HCT116 (cell line): ENCODE measurements around the gene SGPP2. TPM values are rescaled to one million over a fixed set of nuclear protein-coding genes. Genes with fewer than 3 reads are reported as not detected.

Experiments used
- ATAC-seq: fragments of 200-7000 bp; cut with Tn5 transposase; 2 replicates; pipeline ENCODE4 v1.9.1; 2020; ENCODE audit warnings: mild to moderate bottlenecking, moderate library complexity
- BruUV-seq: library from RNA; stranded (reverse); fragments of 400-500 nt; replicated peaks from 2 replicates; lab custom pipeline; 2021; lab: Mats Ljungman, UMichigan
- CTCF ChIA-PET: fragments of 300-600 bp; sonication (Branson Sonifier 250); formaldehyde crosslinking; loops from one replicate; lab custom pipeline; 2021; ENCODE audit warnings: antibody characterized with exemption; lab: Charles Lee
- POLR2A ChIA-PET: fragments of 300-600, 350-600 bp; sonication (Branson Sonifier 250); formaldehyde crosslinking; loops from one replicate; lab custom pipeline; 2021; ENCODE audit warnings: antibody characterized with exemption; lab: Charles Lee
- RAD21 ChIA-PET, 2 experiments: fragments of 300-600 bp; sonication (Branson Sonifier 250); formaldehyde crosslinking; loops; one replicate each; lab custom pipeline; 2023; ENCODE audit warnings: low total read pairs in 2 of 2; ENCODE audit not compliant: uncharacterized antibody in 2 of 2, unreplicated experiment in 2 of 2, low non-redundant PET in 1 of 2; lab: Charles Lee
- DNase-seq: peaks from one replicate; pipeline ENCODE4 v3.0.0-alpha.2; 2010; ENCODE audit warnings: low read depth, low spot score
- H2AFZ ChIP-seq: fragments of 200-600 bp; shearing (Covaris generic), sonication (generic); 2 replicates; pipeline ENCODE4 v1.6.1; 2017; ENCODE audit warnings: low read depth, mixed run types, mixed read lengths, antibody characterized with exemption, low read length; ENCODE audit not compliant: poor library complexity, severe bottlenecking
- H3K27ac ChIP-seq: 2 replicates; pipeline ENCODE4 v1.5.1; 2012; ENCODE audit warnings: low read depth, low read length
- H3K27me3 ChIP-seq: fragments of 200-600 bp; sonication (generic); 2 replicates; pipeline ENCODE4 v1.6.1; 2016; ENCODE audit warnings: mixed run types, low read length, mixed read lengths; ENCODE audit not compliant: insufficient read depth
- H3K36me3 ChIP-seq, 2 experiments: fragments of 200-500 bp in 1 of 2; fragments of 200-600 bp in 1 of 2; sonication (Bioruptor generic) in 1 of 2; sonication (generic) in 1 of 2; 2 replicates each; pipeline versions ENCODE4 v1.5.1 to v1.6.1; 2014 to 2016; ENCODE audit warnings: low read length in 2 of 2, inconsistent platforms in 1 of 2, mixed read lengths in 1 of 2, mixed run types in 1 of 2; ENCODE audit not compliant: insufficient read depth in 2 of 2, control insufficient read depth in 1 of 2
- H3K4me1 ChIP-seq, 2 experiments: fragments of 200-600 bp in 1 of 2; sonication (generic) in 1 of 2; 2 replicates each; pipeline versions ENCODE4 v1.5.1 to v1.6.1; 2012 to 2017; ENCODE audit warnings: low read length in 2 of 2, inconsistent platforms in 1 of 2, mild to moderate bottlenecking in 1 of 2, mixed read lengths in 1 of 2, mixed run types in 1 of 2, moderate library complexity in 1 of 2; ENCODE audit not compliant: insufficient read depth in 2 of 2, control insufficient read depth in 1 of 2
- H3K4me2 ChIP-seq: fragments of 200-600 bp; sonication (generic); 2 replicates; pipeline ENCODE4 v1.6.1; 2017; ENCODE audit warnings: mixed run types, low read length, mixed read lengths
- H3K4me3 ChIP-seq, 2 experiments: fragments of 200-600 bp in 1 of 2; sonication (generic) in 1 of 2; replicated peaks in 1 of 2; 2 replicates each; pipeline ENCODE4 v1.5.1; 2011 to 2016; ENCODE audit warnings: low read length in 2 of 2, control low read depth in 1 of 2, low read depth in 1 of 2, mild to moderate bottlenecking in 1 of 2, mixed read lengths in 1 of 2, mixed run types in 1 of 2
- H3K79me2 ChIP-seq: fragments of 200-600 bp; sonication (generic); 2 replicates; pipeline ENCODE4 v1.6.1; 2017; ENCODE audit warnings: mild to moderate bottlenecking, mixed run types, low read length, moderate library complexity, mixed read lengths; ENCODE audit not compliant: insufficient read depth
- H3K9ac ChIP-seq: fragments of 200-600 bp; sonication (generic); 2 replicates; pipeline ENCODE4 v1.6.1; 2016; ENCODE audit warnings: low read length, mixed read lengths
- H3K9me2 ChIP-seq: fragments of 200-600 bp; sonication (generic), shearing (Covaris generic); 2 replicates; pipeline ENCODE4 v1.6.1; 2017; ENCODE audit warnings: mixed run types, mild to moderate bottlenecking, moderate library complexity; ENCODE audit not compliant: insufficient read depth
- H3K9me3 ChIP-seq, 2 experiments: fragments of 200-500 bp in 1 of 2; fragments of 200-600 bp in 1 of 2; sonication (Bioruptor generic) in 1 of 2; sonication (generic) in 1 of 2; 2 replicates each; pipeline ENCODE4 v1.6.1; 2014 to 2017; ENCODE audit warnings: low read length in 2 of 2, mixed read lengths in 2 of 2, inconsistent platforms in 1 of 2, low read depth in 1 of 2, mild to moderate bottlenecking in 1 of 2, mixed run types in 1 of 2, moderate library complexity in 1 of 2; ENCODE audit not compliant: control insufficient read depth in 1 of 2, insufficient read depth in 1 of 2
- H4K20me1 ChIP-seq: fragments of 200-600 bp; sonication (generic), shearing (Covaris generic); 2 replicates; pipeline ENCODE4 v1.6.1; 2017; ENCODE audit warnings: mixed run types, mild to moderate bottlenecking, moderate library complexity; ENCODE audit not compliant: insufficient read depth
- POLR2AphosphoS5 ChIP-seq: IDR thresholded peaks from 2 replicates; pipeline ENCODE4 v1.6.1; 2011; ENCODE audit warnings: mild to moderate bottlenecking, low read depth, low read length, moderate library complexity
- RAD21 ChIP-seq: IDR thresholded peaks from 2 replicates; pipeline ENCODE4 v1.6.1; 2012; ENCODE audit warnings: low read depth, mild to moderate bottlenecking
- SP1 ChIP-seq: IDR thresholded peaks from 2 replicates; pipeline ENCODE4 v1.6.1; 2012; ENCODE audit warnings: low read depth
- intact Hi-C: fragments of 100-400 bp; cut with micrococcal nuclease; formaldehyde crosslinking; loops from 2 replicates; pipeline ENCODE4 v1.10.0; 2022
- total RNA-seq: library from RNA; stranded (reverse); gene quantifications from one replicate; pipeline ENCODE4 v1.2.1, GENCODE V29; 2021; ENCODE audit not compliant: unreplicated experiment
- TF ChIP-seq, protein P1 (sequence below), 3 experiments: fragments of 200-600 bp in 1 of 3; sonication (generic) in 1 of 3; IDR thresholded peaks in 2 of 3; conservative IDR thresholded peaks in 1 of 3; 2 replicates each; pipeline ENCODE4 v1.5.1; 2012 to 2017; ENCODE audit warnings: low read depth in 2 of 3, low read length in 2 of 3, antibody characterized with exemption in 1 of 3, borderline replicate concordance in 1 of 3, control low read depth in 1 of 3, mild to moderate bottlenecking in 1 of 3, mixed read lengths in 1 of 3, mixed run types in 1 of 3, moderate library complexity in 1 of 3; ENCODE audit not compliant: insufficient read depth in 1 of 3

The SGPP2 gene
- total RNA-seq, 1 experiment from 2014 or later, result 1.6 TPM

DNA sequence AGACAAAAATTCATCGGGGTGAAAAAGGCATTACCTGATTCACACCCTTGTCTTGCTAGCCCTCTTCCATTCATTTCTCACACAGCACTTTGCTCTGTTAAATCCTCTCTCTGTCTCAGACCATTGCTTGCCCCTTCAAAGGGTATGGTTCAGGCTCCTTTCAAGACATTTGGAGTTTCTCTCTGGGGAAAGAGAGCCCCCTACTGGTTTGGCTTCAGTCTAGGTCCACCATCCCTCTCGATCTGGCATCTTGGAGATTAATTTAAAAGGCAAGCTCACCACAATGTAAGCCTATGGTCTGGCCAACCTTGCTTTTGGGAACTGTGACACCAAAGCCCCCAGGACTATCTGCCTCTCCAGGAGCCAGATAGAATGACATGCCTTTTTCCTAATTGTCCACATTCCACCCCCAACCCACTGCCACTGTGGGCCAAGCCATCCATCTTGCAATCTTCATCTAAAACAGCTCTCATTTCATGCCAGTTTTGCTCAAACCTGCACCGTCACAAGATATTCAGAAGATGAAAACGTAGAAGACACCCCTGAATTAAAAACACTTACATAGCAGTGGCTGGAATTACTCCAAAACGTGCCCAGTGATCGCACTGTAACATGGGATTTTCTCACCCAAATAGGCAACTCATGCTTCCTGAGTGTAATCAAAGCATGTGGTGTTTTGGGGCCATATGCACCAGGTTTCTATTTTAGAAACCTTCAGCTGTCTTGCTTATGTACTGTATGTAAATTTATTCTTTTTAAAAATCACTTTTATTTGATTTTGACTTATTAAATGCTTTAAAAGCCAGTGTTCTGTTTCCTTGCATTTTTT is 137.7 kb downstream of the SGPP2 start:
- TF ChIP-seq, protein P1, sequence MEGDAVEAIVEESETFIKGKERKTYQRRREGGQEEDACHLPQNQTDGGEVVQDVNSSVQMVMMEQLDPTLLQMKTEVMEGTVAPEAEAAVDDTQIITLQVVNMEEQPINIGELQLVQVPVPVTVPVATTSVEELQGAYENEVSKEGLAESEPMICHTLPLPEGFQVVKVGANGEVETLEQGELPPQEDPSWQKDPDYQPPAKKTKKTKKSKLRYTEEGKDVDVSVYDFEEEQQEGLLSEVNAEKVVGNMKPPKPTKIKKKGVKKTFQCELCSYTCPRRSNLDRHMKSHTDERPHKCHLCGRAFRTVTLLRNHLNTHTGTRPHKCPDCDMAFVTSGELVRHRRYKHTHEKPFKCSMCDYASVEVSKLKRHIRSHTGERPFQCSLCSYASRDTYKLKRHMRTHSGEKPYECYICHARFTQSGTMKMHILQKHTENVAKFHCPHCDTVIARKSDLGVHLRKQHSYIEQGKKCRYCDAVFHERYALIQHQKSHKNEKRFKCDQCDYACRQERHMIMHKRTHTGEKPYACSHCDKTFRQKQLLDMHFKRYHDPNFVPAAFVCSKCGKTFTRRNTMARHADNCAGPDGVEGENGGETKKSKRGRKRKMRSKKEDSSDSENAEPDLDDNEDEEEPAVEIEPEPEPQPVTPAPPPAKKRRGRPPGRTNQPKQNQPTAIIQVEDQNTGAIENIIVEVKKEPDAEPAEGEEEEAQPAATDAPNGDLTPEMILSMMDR (IDR thresholded peaks at IDR 0.05 in 2 of 3, conservative IDR thresholded peaks at IDR 0.05 in 1 of 3; ENCODE audit: borderline replicate concordance in 1 of 3, insufficient read depth in 1 of 3, low read depth in 2 of 3, low read length in 2 of 3), result peak; percentile 55 to 69 (median 64); a peak in 5 of 6 replicates
- TF ChIP-seq RAD21, result peak; percentile 79
- 0 out of 2 replicates have a peak, but pooled peaks have one; percentile 15 for TF ChIP-seq POLR2AphosphoS5
- TF ChIP-seq SP1, result no peak
- DNase-seq (peak; percentile 39), ATAC-seq (peak; percentile 79)
- no peak overlapping the region for H3K27ac ChIP-seq
- H4K20me1 ChIP-seq, result no peaks in the 10 kb centered on the region
- no peaks in the 10 kb centered on the region for H3K9me2 ChIP-seq
- H3K9me3 ChIP-seq, result no peaks in the 10 kb centered on the region
- H3K4me3 ChIP-seq, result no peak overlapping the region
- no peaks in the 10 kb centered on the region for H3K27me3 ChIP-seq
- H3K9ac ChIP-seq, result no peak overlapping the region
- H3K4me1 ChIP-seq, result no peaks in the 10 kb centered on the region
- ChIA-PET RAD21 (interaction anchor here (0.7 to 1.9 kb wide), 3 partner anchors 244 to 248 kb away, joined by 3 to 13 read pairs (median 7); no protein-coding TSS in a partner anchor), CTCF (interaction anchor here (0.6 to 2.3 kb wide), 14 partner anchors 9 to 538 kb away, joined by 3 to 55 read pairs (median 6); no protein-coding TSS in a partner anchor), POLR2A (interaction anchor here (1.0 kb wide), 1 partner anchor 244 kb away, joined by 4 read pairs; no protein-coding TSS in a partner anchor)
- intact Hi-C loops, result loop anchor here (1.0 to 5.0 kb wide), 3 partner anchors 244 to 525 kb away; no protein-coding TSS in a partner anchor
- no TSS peak for BruUV-seq
- H2AFZ ChIP-seq, result no peak overlapping the region
- no peak overlapping the region for H3K4me2 ChIP-seq
- no peaks in the 10 kb centered on the region; a peak in 1 of 4 replicates for H3K36me3 ChIP-seq
- H3K79me2 ChIP-seq, result no peaks in the 10 kb centered on the region
